HG03196 (cell line): ENCODE results near the gene TMEM198.

ENCODE experiments used
- ATAC-seq: cut with Tn5 transposase; IDR thresholded peaks from one replicate; pipeline ENCODE4 v1.9.1; 2021; ENCODE audit not compliant: unreplicated experiment

Gene TMEM198

GRCh38 chr2:219508971-219509779 is 34.7 kb upstream of the TMEM198 start:
- ATAC-seq: no peak

DNA sequence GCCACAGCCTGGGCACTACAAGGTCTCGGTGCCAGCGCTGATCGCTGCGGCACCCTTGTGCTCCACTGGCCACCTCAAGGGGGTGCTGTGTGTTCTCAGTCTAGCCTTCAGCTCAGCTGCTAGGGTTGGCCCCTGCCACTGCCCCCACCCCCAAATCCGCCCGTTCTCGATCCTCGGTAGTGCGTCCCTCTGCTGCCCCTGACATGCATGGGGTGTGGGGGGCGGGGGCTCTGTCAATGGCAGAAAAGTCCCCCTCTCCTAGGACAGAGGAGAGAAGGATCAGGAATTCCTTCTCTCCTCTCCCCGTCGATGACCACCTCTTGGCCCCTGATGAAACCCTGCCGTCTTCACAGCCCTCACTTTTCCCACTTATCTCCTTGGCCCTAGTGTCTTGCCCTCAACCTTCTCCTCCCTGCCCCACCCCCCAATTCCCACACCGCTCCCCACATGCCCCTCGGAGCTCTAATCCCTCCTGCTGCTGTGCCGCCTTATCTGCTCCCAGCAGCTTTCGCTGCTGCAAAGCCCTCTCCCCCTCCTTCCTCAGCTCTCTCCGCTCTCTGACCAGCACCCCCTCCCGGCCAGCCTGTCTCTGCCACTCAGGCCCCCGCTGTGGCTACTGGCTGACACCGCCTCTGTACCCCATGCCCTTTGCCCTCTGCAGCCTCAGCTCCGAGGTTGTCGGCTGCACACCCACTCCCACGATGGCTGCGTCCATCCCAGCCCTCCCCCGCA is 33.9 kb upstream of the TMEM198 start:
- ATAC-seq: no peak

DNA sequence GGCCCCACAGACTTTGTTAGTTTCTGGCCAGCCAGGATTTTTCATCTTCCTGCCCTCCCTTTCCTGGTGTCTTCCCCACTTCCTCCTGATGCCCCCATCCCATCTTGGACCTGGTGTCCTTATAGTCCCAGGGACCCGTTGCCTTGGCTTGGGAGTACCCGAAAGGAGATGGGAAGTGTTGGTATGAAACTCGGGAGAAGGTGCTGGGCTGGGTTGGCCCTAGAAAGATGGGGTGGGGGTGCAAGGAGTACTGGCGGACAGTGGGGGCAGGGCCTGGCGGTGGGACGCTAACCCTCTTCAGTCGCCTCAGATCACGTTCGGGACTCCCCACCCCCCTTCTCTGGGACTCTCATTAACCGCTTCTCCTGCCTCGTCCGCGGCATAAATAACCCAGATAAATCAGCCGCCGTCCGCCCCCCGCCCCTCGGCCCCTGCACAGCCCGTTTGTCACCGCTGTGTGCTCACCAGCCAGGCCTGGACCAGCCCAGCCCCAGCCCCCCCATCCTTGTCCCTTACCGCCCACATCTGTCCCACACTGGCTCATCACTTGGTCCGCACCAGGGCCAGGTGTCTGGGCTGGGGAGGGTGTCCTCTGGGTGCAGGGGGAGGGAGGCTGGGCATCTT is 33.2 kb upstream of the TMEM198 start:
- no peak for ATAC-seq

GRCh38 chr2:219511547-219512325 is 32.1 kb upstream of the TMEM198 start:
- ATAC-seq: no peak

- ATAC-seq: no peak
Observed at GRCh38 chr2:219512524-219513216, 31.2 kb upstream of the TMEM198 start.

- no peak for ATAC-seq
Observed at GRCh38 chr2:219513787-219514186, 30.0 kb upstream of the TMEM198 start.

GRCh38 chr2:219514196-219514761 is 29.5 kb upstream of the TMEM198 start, which contains the start of gene ASIC4:
Gene ASIC4 (plus strand): TSS chr2:219514482. CDS start chr2:219514725, 243 bp downstream.
- no peak for ATAC-seq

GRCh38 chr2:219514836-219515235 is 29.0 kb upstream of the TMEM198 start:
- ATAC-seq: no peak

- ATAC-seq: no peak
Observed at GRCh38 chr2:219515874-219516629, 27.8 kb upstream of the TMEM198 start.

DNA sequence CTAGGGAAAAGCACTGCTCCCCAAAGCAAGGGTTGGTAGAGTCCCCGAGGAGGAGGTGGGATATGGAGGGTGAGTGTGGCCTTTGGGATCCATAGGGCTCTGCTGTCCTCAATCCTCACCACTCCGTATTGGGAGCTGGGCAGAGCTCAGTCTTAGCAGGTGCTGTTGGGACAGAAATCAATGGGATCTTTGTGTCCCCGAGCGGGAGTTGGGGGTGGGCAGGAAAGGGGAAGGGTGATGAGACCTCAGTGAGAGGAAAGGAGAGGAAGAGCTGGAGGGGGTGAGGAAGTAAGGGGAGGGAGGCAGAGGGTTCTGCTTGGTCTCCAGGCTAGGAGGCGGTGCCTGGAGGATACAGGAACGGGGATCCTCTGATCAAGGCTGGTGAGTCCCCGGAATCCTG is 26.9 kb upstream of the TMEM198 start:
- no peak for ATAC-seq

DNA sequence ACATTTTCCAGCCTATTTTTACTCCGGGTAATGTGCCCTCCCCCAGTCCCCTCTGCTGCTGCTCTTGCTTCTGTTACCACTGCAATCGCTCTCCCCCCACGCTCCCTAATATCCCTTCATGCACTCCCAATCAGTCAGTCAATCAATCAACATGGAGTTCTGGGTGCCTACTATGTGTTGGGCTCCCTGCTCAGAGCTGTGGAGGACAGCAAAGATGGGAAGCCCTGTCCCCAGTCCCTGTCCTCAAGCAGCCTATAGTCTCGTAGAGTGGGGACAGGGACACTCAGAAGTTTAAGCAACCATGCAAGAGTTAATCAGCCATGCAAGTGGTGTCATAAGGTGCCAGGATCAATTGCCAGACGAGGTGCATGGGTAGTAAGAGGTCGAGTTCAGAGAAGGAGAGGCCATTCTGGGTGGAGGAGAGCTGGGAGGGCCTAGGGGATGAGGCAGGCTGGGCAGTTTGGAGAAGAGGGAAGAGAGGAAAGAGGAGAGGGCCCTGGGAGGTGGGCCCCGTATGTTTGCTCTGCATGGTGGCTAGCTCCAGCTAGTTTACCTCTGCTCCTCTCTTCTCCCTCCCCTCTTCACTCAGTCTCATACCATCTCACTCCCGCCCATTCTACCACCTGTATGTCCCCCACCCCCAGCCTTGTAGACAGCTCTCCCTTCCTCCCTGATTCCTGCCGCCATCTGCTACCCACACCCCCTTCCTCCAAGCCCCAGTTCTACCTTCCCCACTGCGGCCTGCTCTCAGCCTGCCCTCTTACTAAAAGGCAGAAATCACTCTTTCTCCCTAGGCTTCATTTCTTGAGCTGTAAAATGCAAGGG is 25.7 kb upstream of the TMEM198 start:
- no peak for ATAC-seq

DNA sequence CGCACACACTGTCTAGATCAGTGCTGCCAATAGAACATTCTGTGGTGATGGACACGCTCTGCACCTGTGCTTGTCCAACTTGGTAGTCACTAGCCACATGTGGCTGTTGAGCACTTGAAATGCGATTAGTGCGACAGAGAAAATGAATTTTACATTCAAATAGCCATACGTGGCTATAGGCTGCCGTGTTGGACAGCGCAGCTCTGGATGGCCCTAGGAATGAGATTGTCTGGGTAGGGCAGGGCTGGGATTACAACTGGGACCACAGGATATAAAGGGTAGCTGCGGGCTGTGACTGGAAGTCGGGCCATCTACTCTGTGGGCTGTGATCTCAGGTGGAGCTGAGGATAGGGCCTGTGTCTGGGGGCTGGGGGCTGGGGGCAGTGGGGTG is 24.3 kb upstream of the TMEM198 start:
- ATAC-seq: no peak

DNA sequence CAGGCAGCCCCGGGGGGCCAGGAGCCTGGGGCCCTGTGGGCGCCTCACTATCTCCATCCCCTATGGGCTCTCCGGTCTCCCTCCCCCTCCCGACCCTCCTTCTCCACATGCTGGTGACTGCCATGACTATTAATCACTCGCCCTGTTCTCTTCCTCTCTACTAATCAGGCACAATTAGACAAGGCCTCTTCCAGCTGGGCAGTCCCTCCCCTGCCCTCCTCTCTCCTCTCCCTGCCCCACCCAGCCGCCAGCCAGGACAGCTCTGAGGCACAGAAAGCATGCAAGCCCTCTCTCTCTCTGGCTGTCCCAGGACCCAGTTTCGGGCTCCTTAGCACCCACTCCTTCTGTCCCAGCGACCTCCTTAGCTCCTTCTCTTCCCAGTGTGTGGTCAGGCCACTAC is 23.7 kb upstream of the TMEM198 start:
- ATAC-seq: no peak

GRCh38 chr2:219521066-219521880 is 22.6 kb upstream of the TMEM198 start:
- no peak for ATAC-seq

DNA sequence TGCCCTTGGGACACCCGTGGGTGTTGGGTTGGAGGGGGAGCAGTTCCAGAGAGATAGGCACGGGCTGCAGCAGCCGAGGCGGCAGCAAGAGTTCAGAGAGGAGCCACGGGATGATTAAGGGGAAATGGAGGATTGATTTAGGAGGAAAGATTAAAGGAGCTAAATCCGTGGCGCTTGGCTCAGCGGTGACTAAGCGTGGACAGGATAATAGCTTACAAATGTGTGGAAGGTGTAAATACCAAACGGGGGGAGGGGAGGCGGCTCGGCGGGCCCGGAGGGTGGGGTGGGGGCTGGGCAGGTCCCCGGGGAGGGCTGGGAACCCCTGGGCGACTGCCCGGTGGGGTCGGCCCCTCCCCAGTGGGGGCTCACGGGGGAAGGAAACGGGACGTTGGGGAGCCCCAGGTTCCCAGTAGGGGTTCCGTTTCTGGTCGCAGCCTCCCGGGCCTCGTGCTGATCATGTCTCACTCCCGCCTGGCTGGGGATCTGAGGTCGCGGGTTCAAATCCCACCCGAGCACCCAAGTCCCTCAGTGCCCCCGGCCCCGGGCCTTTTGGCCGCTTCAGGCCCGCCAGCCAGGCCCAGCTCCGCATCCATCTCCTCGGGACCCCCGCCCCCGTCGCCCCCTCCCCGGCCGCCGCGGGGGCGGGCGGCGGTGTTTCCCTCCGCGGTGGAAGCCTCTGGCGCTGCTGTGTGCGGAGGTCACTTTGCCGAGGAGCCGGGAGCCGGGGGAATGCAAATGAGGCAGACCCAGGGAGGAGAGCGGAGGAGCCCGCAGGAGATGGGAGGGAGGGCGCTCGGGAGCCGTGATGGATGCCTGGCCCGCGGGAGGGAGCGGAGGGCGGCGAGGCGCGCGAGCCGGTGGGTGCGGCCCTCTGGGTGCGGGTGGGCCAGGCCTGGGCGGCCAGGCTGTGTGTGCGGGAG is 21.5 kb upstream of the TMEM198 start:
- no peak for ATAC-seq

DNA sequence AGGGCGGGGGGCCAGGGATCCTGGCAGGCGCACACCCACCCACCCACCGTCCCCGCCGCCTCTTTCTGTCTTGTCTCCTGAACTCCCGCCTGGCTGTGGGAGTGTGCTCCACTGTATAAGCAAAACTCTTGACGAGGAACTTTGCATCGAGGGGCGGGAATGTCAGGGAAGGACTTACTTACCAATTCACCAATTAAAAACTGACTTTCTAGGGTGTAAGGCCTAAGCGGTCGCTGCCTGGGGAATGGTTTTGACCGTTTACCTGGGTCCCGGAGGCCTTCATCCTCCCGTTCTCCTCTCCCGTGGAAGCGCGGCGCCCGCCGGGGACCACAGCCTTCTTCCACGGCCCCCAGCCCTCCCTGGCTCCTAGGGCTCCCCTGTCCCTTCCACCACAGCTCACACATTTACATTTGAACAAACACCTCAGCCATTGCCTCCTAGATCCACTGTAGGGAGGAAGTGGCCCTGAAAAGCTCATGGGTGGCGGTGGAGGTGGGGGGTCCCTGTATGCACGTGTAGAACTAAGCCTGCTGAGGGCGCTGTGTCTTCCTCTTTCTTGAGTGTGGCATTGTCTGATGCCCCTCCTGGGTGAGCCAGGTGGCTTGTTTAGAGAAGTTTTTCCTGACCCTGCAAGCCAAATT is 20.7 kb upstream of the TMEM198 start:
- ATAC-seq: no peak
